ELR (cell line): ENCODE measurements around the gene TBC1D4.
A peak's percentile ranks its signal among the peaks of the same experiment; 100 is the strongest.

ENCODE experiments used
- DNase-seq: peaks from one replicate; pipeline ENCODE4 v3.0.0-alpha.2; 2015; ENCODE audit warnings: low read depth

TBC1D4 gene

GRCh38 chr13:75416327-75417011 lies 65.5 kb downstream of the TBC1D4 start:
- no peak for DNase-seq

- peak; percentile 66 for DNase-seq
These were observed 66.3 kb downstream of the TBC1D4 start for GRCh38 chr13:75415694-75416093.

DNA sequence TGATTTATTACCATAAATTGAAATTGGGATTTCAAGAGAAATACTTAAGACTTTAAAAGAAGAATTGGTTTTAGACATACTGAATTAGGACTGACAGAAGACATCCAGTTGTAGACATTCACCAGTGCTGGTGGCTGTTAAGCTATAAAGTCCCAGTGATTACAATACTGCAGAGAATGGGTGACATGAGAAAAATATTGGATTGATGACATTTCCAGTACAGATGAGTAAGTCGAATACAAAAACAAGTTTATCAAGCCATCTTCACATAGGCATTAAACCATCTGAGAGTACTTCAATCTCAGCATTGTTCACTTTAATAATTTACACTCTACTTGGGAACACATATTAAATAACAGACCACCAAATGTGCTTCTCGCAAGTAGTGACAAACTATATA lies 66.8 kb downstream of the TBC1D4 start:
- DNase-seq, result no peak

- no peak for DNase-seq
These were observed 67.7 kb downstream of the TBC1D4 start for GRCh38 chr13:75414036-75414827.

DNA sequence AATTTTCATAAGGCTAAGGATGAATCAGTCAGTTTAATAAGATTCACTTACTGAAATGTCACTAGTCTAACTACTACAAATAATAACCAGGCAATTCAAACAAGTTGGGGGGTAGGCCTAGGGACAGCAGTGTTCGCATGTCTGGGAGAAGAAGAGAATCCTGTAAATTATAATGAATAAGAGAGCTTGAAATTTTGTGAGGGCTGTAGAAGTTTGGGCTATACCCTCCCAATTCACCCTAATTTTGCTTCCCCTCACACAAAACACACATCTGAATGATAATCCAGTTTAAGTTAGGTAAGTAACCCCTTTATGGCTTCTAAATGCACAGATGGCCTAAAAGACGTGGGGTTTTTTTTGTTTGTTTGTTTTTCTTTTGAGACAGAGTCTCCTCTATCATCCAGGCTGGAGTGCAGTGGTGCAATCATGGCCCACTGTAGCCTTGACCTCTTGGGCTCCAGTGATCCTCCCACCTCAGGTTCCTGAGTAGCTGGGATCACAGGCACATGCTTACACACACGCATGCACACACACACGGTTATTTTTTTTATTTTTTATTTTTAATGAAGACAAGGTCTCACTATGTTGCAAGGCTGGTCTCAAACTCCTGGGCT lies 69.9 kb downstream of the TBC1D4 start:
- DNase-seq, result no peak

GRCh38 chr13:75410207-75410606 lies 71.8 kb downstream of the TBC1D4 start:
- no peak for DNase-seq

DNA sequence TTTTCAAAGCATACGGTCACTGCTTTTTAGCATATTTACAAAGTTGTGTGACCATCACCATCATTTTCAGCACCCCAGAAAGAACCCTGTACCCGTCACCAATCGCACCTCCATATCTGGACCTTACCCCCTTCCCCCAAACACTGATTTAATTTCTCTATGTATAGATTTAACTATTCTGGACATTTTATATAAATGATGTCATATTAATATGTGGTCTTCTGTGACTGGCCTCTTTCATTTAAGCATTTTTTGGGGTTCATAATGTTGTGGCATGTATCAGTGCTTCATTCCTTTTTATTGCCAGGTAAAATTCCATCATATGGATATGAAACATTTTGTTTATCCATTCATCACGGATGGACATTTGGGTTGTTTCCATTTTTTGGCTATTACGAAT lies 74.0 kb downstream of the TBC1D4 start:
- DNase-seq, result no peak

DNA sequence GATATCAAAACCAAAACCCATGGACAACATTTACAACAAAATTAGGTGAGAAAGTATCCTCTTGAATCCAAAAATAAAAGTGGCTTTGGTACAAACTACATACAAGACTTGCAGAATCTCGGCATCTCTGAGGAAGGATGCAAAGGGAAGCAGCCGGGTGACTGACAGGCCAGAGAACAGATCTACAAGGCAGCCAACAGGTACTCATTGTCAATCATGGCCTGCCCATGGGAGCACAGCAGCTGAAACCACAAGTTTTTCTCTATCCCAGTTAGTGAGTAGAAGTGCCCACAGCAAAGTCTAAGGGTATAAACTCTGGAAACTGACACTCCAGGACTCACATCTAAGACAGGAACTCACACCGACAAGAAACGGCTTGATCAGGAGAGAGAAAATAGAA lies 74.5 kb downstream of the TBC1D4 start:
- DNase-seq, result no peak

- no peak for DNase-seq
These were observed 75.8 kb downstream of the TBC1D4 start for GRCh38 chr13:75405976-75406703.

DNA sequence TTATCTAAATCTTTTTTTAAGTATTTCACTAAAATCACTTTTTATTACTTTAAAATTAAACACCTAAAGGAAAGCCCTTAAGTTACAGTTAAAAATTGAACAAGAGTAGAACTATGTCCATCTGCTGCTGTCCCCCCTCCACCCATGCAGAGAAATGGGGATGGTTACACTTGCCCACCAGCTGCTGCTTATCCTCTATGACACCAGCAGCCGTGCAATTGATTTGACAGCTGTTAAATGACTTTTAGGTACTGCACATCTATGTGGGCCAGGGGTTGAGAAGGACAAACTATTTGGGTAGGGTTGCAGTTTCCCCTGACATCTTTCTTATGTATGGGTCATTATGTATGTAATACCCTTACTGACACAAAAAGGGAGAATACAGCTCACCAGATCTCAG lies 77.2 kb downstream of the TBC1D4 start:
- DNase-seq, result no peak

GRCh38 chr13:75402787-75403186 lies 79.2 kb downstream of the TBC1D4 start:
- no peak for DNase-seq

DNA sequence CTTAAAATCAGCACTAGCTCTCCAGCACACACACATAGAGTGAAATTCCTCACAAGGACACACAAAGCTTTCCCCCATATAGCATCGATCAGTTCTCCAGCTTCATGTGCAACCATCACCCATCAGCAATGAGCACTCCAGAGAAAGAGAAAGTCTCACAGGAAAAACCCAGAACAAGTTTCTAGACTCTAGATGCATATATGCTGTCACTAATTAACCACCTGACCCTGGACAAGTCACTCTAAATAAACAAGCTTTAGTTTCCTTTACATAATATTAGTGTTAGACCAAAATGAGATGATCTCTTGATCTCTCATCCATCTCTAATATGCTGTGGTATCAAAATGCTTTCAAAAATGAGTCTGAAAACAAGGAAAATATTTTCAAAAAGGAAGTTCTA lies 81.2 kb downstream of the TBC1D4 start:
- DNase-seq, result no peak

GRCh38 chr13:75399879-75400217 lies 82.1 kb downstream of the TBC1D4 start:
- DNase-seq, result no peak

DNA sequence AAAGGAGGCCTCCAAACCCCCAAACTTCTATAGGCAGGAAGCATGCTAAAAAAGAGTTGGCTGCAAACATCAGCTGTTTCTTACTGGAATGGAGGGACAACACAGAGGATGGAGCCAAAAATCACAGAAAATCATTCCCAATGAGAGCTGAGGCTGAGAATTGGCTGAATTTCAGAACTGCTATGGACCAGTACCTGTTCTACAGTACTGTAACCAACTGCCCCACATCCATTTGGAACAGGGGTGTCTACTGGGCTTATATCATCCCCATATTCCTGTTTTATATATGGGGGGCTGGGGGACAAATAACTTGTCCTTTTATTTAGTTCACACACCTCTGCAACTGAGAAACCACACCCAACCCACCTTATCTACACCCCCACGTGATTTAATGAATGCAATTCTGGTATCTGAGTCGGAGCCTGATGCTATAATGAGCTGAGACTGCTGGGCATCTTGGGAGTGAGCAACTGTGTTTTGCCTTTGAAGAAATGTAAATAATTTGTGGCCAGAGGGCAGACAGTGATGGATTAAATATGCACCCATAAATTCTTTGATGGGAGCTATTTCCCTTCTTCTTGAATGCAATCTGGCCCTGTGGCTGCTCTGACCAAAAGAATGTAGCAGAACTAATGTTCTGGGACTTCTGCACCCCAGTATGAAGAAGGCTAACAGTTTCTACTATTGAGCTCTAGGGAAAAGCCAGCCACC lies 82.6 kb downstream of the TBC1D4 start:
- DNase-seq, result peak; percentile 72

- no peak for DNase-seq
These were observed 83.9 kb downstream of the TBC1D4 start for GRCh38 chr13:75398072-75398471.

DNA sequence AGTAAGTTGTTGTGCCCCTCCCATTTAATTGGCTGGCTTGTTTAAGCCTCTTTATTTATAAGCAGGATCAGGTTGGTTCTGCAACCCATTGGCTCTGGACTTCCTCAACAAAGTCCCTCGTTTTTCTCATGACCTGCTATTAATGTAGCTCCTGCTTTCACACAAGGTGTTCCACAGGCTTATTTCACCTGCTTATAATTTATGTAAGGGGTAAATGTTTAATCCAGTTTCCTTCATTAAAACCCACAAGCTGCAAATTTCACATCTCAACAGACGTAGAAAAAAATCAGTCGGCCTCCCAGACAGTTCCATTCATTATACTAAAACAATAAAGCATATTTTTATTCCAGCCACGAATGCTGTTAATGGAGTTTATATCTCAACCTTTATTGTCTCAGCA lies 86.1 kb downstream of the TBC1D4 start:
- DNase-seq, result no peak

- DNase-seq, result no peak
These were observed 86.9 kb downstream of the TBC1D4 start for GRCh38 chr13:75395066-75395465.

GRCh38 chr13:75393839-75394520 lies 88.0 kb downstream of the TBC1D4 start:
- peak; percentile 41 for DNase-seq

DNA sequence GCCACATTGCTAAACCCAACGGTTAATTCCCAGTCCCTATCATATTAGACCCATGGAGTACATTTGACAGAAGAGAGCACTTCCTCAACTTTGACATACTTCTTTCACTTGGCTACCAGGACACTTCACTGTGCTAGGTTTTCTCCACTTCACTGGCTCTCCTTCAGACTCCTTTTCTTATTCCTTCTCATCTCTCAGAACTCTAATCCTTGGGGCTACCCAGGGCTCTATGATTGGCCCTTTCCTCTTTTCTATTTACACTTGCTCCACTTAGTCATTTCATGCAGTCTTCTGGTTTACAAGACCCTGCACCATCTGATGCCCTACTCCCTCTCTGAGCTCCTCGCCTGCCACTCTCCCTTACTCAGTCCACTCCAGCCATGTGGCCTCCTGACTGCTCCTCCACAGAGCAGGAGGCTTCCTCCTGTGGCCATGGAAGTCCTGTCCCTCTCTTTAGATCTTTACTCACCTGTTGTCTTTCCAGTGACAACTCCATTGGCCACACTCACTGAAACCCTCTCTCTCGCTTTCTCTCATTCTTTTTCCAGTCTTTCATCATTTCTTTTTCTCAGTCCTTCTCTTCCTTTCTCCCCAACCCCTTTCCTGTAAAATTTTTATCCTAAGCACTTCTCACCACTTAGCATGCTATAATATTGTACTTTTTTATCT lies 90.4 kb downstream of the TBC1D4 start:
- no peak for DNase-seq

- DNase-seq, result no peak
These were observed 91.7 kb downstream of the TBC1D4 start for GRCh38 chr13:75390229-75390628.

DNA sequence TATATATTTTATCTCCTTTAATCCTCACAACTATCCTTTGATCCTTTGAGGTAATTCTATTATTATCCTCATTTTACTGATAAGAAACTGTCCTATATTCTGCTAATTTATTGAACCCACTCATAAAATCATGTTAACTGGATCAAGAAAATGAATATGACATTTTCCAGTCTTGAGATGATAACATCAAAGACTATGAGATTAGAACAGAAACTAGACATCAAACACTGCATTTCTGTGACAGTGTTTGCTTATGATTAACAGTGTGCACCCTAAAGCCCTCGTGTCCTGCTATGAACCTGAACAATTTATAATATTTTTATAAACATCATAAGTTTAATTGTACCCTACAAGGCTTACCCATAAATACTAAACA lies 96.3 kb downstream of the TBC1D4 start:
- DNase-seq, result no peak
